ENCODE data around the gene SIAH2.

DNA sequence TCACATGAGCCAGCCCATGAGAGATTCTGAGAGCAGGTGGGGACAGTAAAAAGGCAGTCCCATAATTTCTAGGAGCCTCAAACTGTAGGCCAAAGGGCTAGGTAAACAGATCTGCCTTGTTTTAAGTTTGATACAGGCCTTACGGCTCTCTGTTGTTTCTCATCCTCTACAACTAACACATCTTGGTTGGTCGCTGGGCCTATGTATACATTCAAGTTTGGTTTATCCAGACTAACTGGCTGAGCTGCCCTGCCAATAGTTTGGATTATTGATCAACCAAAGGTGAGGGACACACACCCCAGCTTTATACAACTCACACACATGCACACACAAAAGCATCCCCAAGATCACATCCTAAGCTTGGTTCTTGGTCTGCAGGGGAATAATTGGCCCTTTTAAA is 3.0 kb downstream of the SIAH2 start:
- no peak for TF ChIP-seq POLR2A (IDR thresholded peaks at IDR 0.05)
- TF ChIP-seq, protein P1, sequence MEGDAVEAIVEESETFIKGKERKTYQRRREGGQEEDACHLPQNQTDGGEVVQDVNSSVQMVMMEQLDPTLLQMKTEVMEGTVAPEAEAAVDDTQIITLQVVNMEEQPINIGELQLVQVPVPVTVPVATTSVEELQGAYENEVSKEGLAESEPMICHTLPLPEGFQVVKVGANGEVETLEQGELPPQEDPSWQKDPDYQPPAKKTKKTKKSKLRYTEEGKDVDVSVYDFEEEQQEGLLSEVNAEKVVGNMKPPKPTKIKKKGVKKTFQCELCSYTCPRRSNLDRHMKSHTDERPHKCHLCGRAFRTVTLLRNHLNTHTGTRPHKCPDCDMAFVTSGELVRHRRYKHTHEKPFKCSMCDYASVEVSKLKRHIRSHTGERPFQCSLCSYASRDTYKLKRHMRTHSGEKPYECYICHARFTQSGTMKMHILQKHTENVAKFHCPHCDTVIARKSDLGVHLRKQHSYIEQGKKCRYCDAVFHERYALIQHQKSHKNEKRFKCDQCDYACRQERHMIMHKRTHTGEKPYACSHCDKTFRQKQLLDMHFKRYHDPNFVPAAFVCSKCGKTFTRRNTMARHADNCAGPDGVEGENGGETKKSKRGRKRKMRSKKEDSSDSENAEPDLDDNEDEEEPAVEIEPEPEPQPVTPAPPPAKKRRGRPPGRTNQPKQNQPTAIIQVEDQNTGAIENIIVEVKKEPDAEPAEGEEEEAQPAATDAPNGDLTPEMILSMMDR (IDR thresholded peaks at IDR 0.05) = no peak

All from thyroid gland (tissue), 4 donors.